ENCODE data around the gene SMOC2. TPM values are rescaled to one million over a fixed set of nuclear protein-coding genes. Genes with fewer than 3 reads are reported as not detected.

SMOC2 gene
- total and polyA plus RNA-seq, 4 donors = 1.3 to 6.4 (median 4.6) TPM

DNA sequence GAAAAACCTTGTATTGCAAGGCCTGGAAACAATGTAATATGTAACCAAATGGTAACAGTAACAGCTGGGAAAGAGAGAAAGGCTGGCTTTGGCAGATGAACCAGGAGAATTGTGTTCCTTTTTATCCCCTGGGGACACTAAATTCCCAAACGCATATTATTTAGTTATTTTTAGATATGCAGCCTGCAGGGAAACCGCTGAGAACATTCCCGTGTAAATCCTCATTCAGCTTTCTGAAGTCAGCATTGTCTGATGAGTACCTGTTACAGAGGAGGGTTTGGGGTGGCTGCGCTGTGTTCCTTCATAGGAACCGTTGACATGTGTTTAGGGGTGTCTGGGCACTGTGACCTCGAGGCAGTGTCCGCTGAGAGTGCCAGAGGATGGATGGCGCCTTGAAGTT is 101.3 kb downstream of the SMOC2 start:
- no peak overlapping the region for H3K9ac ChIP-seq (ENCODE audit: insufficient read depth in 1 of 2, low read length in 2 of 2)
- 66 to 72% methylated on average over 8 of the region's 8 CpGs for WGBS, 2 donors
- no peak overlapping the region for H3K27ac ChIP-seq (ENCODE audit: low read depth in 1 of 2, low read length in 1 of 2)
- TF ChIP-seq, protein P1, sequence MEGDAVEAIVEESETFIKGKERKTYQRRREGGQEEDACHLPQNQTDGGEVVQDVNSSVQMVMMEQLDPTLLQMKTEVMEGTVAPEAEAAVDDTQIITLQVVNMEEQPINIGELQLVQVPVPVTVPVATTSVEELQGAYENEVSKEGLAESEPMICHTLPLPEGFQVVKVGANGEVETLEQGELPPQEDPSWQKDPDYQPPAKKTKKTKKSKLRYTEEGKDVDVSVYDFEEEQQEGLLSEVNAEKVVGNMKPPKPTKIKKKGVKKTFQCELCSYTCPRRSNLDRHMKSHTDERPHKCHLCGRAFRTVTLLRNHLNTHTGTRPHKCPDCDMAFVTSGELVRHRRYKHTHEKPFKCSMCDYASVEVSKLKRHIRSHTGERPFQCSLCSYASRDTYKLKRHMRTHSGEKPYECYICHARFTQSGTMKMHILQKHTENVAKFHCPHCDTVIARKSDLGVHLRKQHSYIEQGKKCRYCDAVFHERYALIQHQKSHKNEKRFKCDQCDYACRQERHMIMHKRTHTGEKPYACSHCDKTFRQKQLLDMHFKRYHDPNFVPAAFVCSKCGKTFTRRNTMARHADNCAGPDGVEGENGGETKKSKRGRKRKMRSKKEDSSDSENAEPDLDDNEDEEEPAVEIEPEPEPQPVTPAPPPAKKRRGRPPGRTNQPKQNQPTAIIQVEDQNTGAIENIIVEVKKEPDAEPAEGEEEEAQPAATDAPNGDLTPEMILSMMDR (IDR thresholded peaks at IDR 0.05; ENCODE audit: control extremely low read depth, extremely low read depth) = no peak
- DNase-seq (no peak), ATAC-seq (ENCODE audit: insufficient read depth, low FRiP score) (no peak)
- H3K9me3 ChIP-seq (ENCODE audit: control insufficient read depth in 4 of 4, insufficient read depth in 3 of 4, low read length in 3 of 4) = no peaks in the 10 kb centered on the region
- no peaks in the 10 kb centered on the region for H3K4me1 ChIP-seq (ENCODE audit: control insufficient read depth in 5 of 5, insufficient read depth in 5 of 5, low read length in 5 of 5)
- peaks cover 0 to 4% (median 0%) of the 10 kb centered on the region in 3 donors for H3K27me3 ChIP-seq (ENCODE audit: control insufficient read depth in 3 of 3, insufficient read depth in 3 of 3, low read length in 2 of 3)
- H3K4me3 ChIP-seq = no peak overlapping the region
- no peaks in the 10 kb centered on the region for H3K36me3 ChIP-seq (ENCODE audit: control insufficient read depth in 4 of 4, insufficient read depth in 4 of 4, low read length in 4 of 4)

DNA sequence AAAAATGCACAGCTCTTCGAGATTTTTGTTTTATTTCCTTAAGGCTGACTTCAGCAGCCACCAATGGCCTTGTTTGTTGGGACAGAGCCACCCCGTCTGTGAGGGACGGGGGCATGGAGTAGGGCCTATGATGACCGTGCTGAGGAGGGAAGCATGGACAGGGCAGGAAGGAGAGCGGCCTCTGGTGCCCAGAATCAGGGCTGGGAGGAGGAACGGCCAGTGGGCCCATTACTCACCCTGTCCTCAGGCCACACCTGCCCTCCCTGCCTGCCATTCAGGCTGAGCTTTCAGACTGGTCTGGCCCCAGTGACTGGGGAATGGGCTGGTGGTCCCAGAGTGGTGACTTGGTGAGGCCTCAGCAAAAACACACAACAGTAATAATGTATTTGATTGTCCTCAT is 104.4 kb downstream of the SMOC2 start:
- H3K9ac ChIP-seq (ENCODE audit: insufficient read depth in 1 of 2, low read length in 2 of 2) = no peak overlapping the region
- no peak for DNase-seq
- H3K27me3 ChIP-seq (ENCODE audit: control insufficient read depth in 3 of 3, insufficient read depth in 3 of 3, low read length in 2 of 3) = peaks cover 0 to 2% (median 0%) of the 10 kb centered on the region in 3 donors
- TF ChIP-seq, protein P1 (IDR thresholded peaks at IDR 0.05; ENCODE audit: control extremely low read depth, extremely low read depth) = no peak
- no peak overlapping the region for H3K4me3 ChIP-seq
- H3K36me3 ChIP-seq (ENCODE audit: control insufficient read depth in 4 of 4, insufficient read depth in 4 of 4, low read length in 4 of 4) = no peaks in the 10 kb centered on the region
- no peak for ATAC-seq (ENCODE audit: insufficient read depth, low FRiP score)
- H3K4me1 ChIP-seq (ENCODE audit: control insufficient read depth in 5 of 5, insufficient read depth in 5 of 5, low read length in 5 of 5) = no peaks in the 10 kb centered on the region
- 69 to 80% methylated on average over 6 of the region's 6 CpGs for WGBS, 2 donors
- no peaks in the 10 kb centered on the region for H3K9me3 ChIP-seq (ENCODE audit: control insufficient read depth in 4 of 4, insufficient read depth in 3 of 4, low read length in 3 of 4)
- peak overlapping the region in 1 of 2 donors; percentile 52 for H3K27ac ChIP-seq (ENCODE audit: low read depth in 1 of 2, low read length in 1 of 2)

DNA sequence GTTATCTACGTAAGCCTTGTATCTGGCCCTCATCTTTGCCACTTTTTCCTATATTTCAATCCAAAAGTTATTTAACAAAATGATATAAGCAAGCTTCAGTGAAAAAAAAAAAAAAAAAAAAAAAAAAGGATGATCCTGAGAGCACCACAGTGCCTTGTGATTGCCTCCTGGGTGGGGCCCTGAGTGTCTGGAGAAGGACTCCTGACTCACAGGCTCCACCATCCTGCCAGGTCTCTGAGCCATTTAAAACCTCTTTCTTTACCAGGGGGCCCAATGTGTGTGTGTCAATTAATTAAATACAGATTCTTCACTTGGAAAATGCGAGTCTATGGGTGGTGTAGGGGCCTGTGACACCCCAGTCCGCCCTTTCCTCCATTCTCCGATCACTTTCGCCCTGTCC is 105.2 kb downstream of the SMOC2 start:
- ATAC-seq (ENCODE audit: insufficient read depth, low FRiP score) = no peak
- DNase-seq = no peak
- 90 to 93% methylated on average over 5 of the region's 5 CpGs for WGBS, 2 donors
- Histone ChIP-seq H3K27me3 (ENCODE audit: control insufficient read depth in 3 of 3, insufficient read depth in 3 of 3, low read length in 2 of 3) (peaks cover 0 to 2% (median 0%) of the 10 kb centered on the region in 3 donors), H3K4me1 (ENCODE audit: control insufficient read depth in 5 of 5, insufficient read depth in 5 of 5, low read length in 5 of 5) (no peaks in the 10 kb centered on the region), H3K9me3 (ENCODE audit: control insufficient read depth in 4 of 4, insufficient read depth in 3 of 4, low read length in 3 of 4) (no peaks in the 10 kb centered on the region), H3K9ac (ENCODE audit: insufficient read depth in 1 of 2, low read length in 2 of 2) (no peak overlapping the region), H3K36me3 (ENCODE audit: control insufficient read depth in 4 of 4, insufficient read depth in 4 of 4, low read length in 4 of 4) (no peaks in the 10 kb centered on the region), H3K4me3 (no peak overlapping the region), H3K27ac (ENCODE audit: low read depth in 1 of 2, low read length in 1 of 2) (no peak overlapping the region)
- TF ChIP-seq, protein P1 (IDR thresholded peaks at IDR 0.05; ENCODE audit: control extremely low read depth, extremely low read depth) = no peak

DNA sequence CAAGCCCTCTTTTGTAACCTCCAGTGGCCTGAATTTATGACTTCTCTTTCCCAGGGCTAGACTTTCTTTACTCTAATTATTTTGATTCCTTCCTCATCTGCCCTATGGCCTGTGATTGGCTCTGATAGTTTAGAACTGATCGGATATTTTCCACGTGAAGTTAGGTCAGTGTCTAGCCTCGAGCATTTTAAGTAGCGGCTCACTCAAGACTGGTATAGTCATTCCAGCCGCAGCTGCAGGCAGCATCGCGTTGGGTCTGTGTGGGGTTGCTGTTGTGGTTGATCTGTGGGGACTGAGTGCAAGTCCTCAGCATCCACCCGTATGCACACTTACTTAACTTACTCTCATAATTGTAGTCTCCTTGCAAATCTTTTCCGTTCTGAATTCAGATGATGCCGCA is 105.7 kb downstream of the SMOC2 start:
- Histone ChIP-seq H3K9me3 (ENCODE audit: control insufficient read depth in 4 of 4, insufficient read depth in 3 of 4, low read length in 3 of 4) (no peaks in the 10 kb centered on the region), H3K27me3 (ENCODE audit: control insufficient read depth in 3 of 3, insufficient read depth in 3 of 3, low read length in 2 of 3) (peaks cover 0 to 2% (median 0%) of the 10 kb centered on the region in 3 donors), H3K27ac (ENCODE audit: low read depth in 1 of 2, low read length in 1 of 2) (no peak overlapping the region), H3K9ac (ENCODE audit: insufficient read depth in 1 of 2, low read length in 2 of 2) (no peak overlapping the region), H3K36me3 (ENCODE audit: control insufficient read depth in 4 of 4, insufficient read depth in 4 of 4, low read length in 4 of 4) (no peaks in the 10 kb centered on the region), H3K4me3 (no peak overlapping the region), H3K4me1 (ENCODE audit: control insufficient read depth in 5 of 5, insufficient read depth in 5 of 5, low read length in 5 of 5) (no peaks in the 10 kb centered on the region)
- WGBS, 2 donors = 90 to 93% methylated on average over 10 of the region's 10 CpGs
- DNase-seq (no peak), ATAC-seq (ENCODE audit: insufficient read depth, low FRiP score) (no peak)
- TF ChIP-seq, protein P1 (IDR thresholded peaks at IDR 0.05; ENCODE audit: control extremely low read depth, extremely low read depth) = no peak

Measured in lung (tissue), 12 donors.